HUES64 (cell line): Measurements from ENCODE around the gene AKAP3. TPM values are rescaled to one million over a fixed set of nuclear protein-coding genes. Genes with fewer than 3 reads are reported as not detected.
A peak's percentile ranks its signal among the peaks of the same experiment; 100 is the strongest.

Source experiments
- H3K27ac ChIP-seq: 2 replicates; pipeline ENCODE4 v1.7.0; 2013; ENCODE audit warnings: low read depth, low read length, inconsistent platforms
- H3K27me3 ChIP-seq: 2 replicates; pipeline ENCODE4 v1.6.1; 2013; ENCODE audit warnings: mild to moderate bottlenecking, low read length; ENCODE audit not compliant: insufficient read depth
- H3K36me3 ChIP-seq: 2 replicates; pipeline ENCODE4 v1.6.1; 2013; ENCODE audit warnings: mild to moderate bottlenecking, low read length; ENCODE audit not compliant: insufficient read depth
- H3K4me1 ChIP-seq: 2 replicates; pipeline ENCODE4 v1.6.1; 2013; ENCODE audit warnings: mild to moderate bottlenecking, low read length, moderate library complexity; ENCODE audit not compliant: insufficient read depth
- H3K4me3 ChIP-seq: 2 replicates; pipeline ENCODE4 v1.5.1; 2013; ENCODE audit warnings: mild to moderate bottlenecking, low read length, moderate library complexity
- H3K9ac ChIP-seq: 2 replicates; pipeline ENCODE4 v1.6.1; 2013; ENCODE audit warnings: mild to moderate bottlenecking, low read depth, low read length
- H3K9me3 ChIP-seq: 2 replicates; pipeline ENCODE4 v1.6.1; 2013; ENCODE audit warnings: low read depth, low read length; ENCODE audit not compliant: insufficient read depth
- WGBS: fragments of 150-250, 120-280 bp; methylation state at CpG from one replicate; pipeline ENCODE4 v1.1.7; 2013; ENCODE audit warnings: missing lambda C conversion rate; 5-methylcytosine and 5-hydroxymethylcytosine counted together
- polyA plus RNA-seq, 2 experiments: library from polyadenylated mRNA; stranded (reverse); fragments of 50-300 nt; gene quantifications; one replicate each; pipeline ENCODE4 v1.2.3, GENCODE V29; 2013

The AKAP3 gene
- polyA plus RNA-seq (2013, experiment 1 of 2): 1.2 TPM
- 1.2 TPM for polyA plus RNA-seq (2013, experiment 2 of 2)

GRCh38 chr12:4648501-4649357 lies at the start of gene AKAP3, which contains the start of gene NDUFA9:
Gene AKAP3 (minus strand): TSS chr12:4649051. CDS start chr12:4638196, 10,855 bp downstream.
Gene NDUFA9 (plus strand): TSS chr12:4649114. CDS start chr12:4649127, 13 bp downstream.
- no peaks in the 10 kb centered on the region for H3K27me3 ChIP-seq
- H3K4me3 ChIP-seq: peak within 1 kb of the TSS; percentile 86
- peak within 1 kb of the TSS; percentile 69 for H3K27ac ChIP-seq
- no peaks in the 10 kb centered on the region for H3K36me3 ChIP-seq
- H3K4me1 ChIP-seq: peaks cover 20% of the 10 kb centered on the region; the same call in 1 of the 2 replicates
- H3K9me3 ChIP-seq: no peaks in the 10 kb centered on the region
- peak within 1 kb of the TSS; percentile 89 for H3K9ac ChIP-seq
- 1% methylated on average over 39 of the region's 39 CpGs for WGBS

GRCh38 chr12:4690760-4691159 lies 41.9 kb upstream of the AKAP3 start:
- 95% methylated on average over 5 of the region's 5 CpGs for WGBS

GRCh38 chr12:4685317-4685716 lies 36.5 kb upstream of the AKAP3 start:
- Histone ChIP-seq H3K4me3 (no peak overlapping the region), H3K9ac (no peak overlapping the region), H3K4me1 (no peaks in the 10 kb centered on the region), H3K27ac (no peak overlapping the region), H3K27me3 (no peaks in the 10 kb centered on the region), H3K36me3 (peaks cover 80% of the 10 kb centered on the region), H3K9me3 (no peaks in the 10 kb centered on the region)
- 88% methylated on average over 8 of the region's 8 CpGs for WGBS

More at GRCh38 chr12:4690760-4691159, 41.9 kb upstream of the AKAP3 start:
- Histone ChIP-seq H3K9me3 (no peaks in the 10 kb centered on the region), H3K4me3 (no peak overlapping the region), H3K27ac (no peak overlapping the region), H3K36me3 (peaks cover 52% of the 10 kb centered on the region), H3K9ac (no peak overlapping the region), H3K27me3 (no peaks in the 10 kb centered on the region), H3K4me1 (no peaks in the 10 kb centered on the region)

GRCh38 chr12:4681732-4682131 lies 32.9 kb upstream of the AKAP3 start:
- H3K36me3 ChIP-seq: peaks cover 51% of the 10 kb centered on the region
- H3K27ac ChIP-seq: no peak overlapping the region
- no peaks in the 10 kb centered on the region for H3K9me3 ChIP-seq
- 99% methylated on average over 2 of the region's 3 CpGs for WGBS
- no peak overlapping the region for H3K4me3 ChIP-seq
- H3K4me1 ChIP-seq: no peaks in the 10 kb centered on the region
- no peaks in the 10 kb centered on the region for H3K27me3 ChIP-seq
- H3K9ac ChIP-seq: no peak overlapping the region

- Histone ChIP-seq H3K4me1 (no peaks in the 10 kb centered on the region), H3K27ac (no peak overlapping the region), H3K9me3 (no peaks in the 10 kb centered on the region), H3K9ac (no peak overlapping the region), H3K36me3 (peaks cover 31% of the 10 kb centered on the region), H3K27me3 (no peaks in the 10 kb centered on the region), H3K4me3 (no peak overlapping the region)
- WGBS: 93% methylated on average over 2 of the region's 2 CpGs
These were observed 30.9 kb upstream of the AKAP3 start for GRCh38 chr12:4679711-4680110.

GRCh38 chr12:4665236-4665635 lies 16.4 kb upstream of the AKAP3 start:
- peaks cover 96% of the 10 kb centered on the region for H3K36me3 ChIP-seq
- no peak overlapping the region for H3K27ac ChIP-seq
- no peaks in the 10 kb centered on the region for H3K4me1 ChIP-seq
- no peak overlapping the region for H3K9ac ChIP-seq
- no peak overlapping the region for H3K4me3 ChIP-seq
- 0 out of 2 replicates have a peak, but pooled peaks cover 3% of the 10 kb centered on the region for H3K9me3 ChIP-seq
- H3K27me3 ChIP-seq: no peaks in the 10 kb centered on the region
- WGBS: 100% methylated on average over 2 of the region's 3 CpGs

- Histone ChIP-seq H3K9ac (no peak overlapping the region), H3K36me3 (peaks cover 96% of the 10 kb centered on the region), H3K9me3 (0 out of 2 replicates have a peak, but pooled peaks cover 3% of the 10 kb centered on the region), H3K4me3 (no peak overlapping the region), H3K27ac (no peak overlapping the region), H3K4me1 (no peaks in the 10 kb centered on the region), H3K27me3 (no peaks in the 10 kb centered on the region)
- WGBS: 65% methylated on average over 3 of the region's 3 CpGs
These were observed 15.2 kb upstream of the AKAP3 start for GRCh38 chr12:4663971-4664505.

GRCh38 chr12:4653691-4654090 lies 4.8 kb upstream of the AKAP3 start:
- Histone ChIP-seq H3K4me3 (no peak overlapping the region), H3K27ac (no peak overlapping the region), H3K4me1 (peaks cover 15% of the 10 kb centered on the region; the same call in 1 of the 2 replicates), H3K27me3 (no peaks in the 10 kb centered on the region), H3K9ac (no peak overlapping the region), H3K9me3 (no peaks in the 10 kb centered on the region), H3K36me3 (peaks cover 46% of the 10 kb centered on the region)
- WGBS: 100% methylated on average over 2 of the region's 2 CpGs

GRCh38 chr12:4653257-4653656 lies 4.4 kb upstream of the AKAP3 start:
- no peak overlapping the region for H3K4me3 ChIP-seq
- H3K9ac ChIP-seq: no peak overlapping the region
- no peaks in the 10 kb centered on the region for H3K27me3 ChIP-seq
- no peak overlapping the region for H3K27ac ChIP-seq
- H3K36me3 ChIP-seq: peaks cover 41% of the 10 kb centered on the region
- peaks cover 15% of the 10 kb centered on the region; the same call in 1 of the 2 replicates for H3K4me1 ChIP-seq
- H3K9me3 ChIP-seq: no peaks in the 10 kb centered on the region

GRCh38 chr12:4649358-4649661 lies 459 bp upstream of the AKAP3 start:
- Histone ChIP-seq H3K27me3 (no peaks in the 10 kb centered on the region), H3K4me1 (peaks cover 20% of the 10 kb centered on the region; the same call in 1 of the 2 replicates), H3K4me3 (peak overlapping the region; percentile 86), H3K9me3 (no peaks in the 10 kb centered on the region), H3K36me3 (peaks cover 2% of the 10 kb centered on the region), H3K9ac (peak overlapping the region; percentile 89), H3K27ac (no peak overlapping the region; the same call in 1 of the 2 replicates)
- under 1% methylated on average over 6 of the region's 6 CpGs for WGBS

GRCh38 chr12:4648104-4648500 lies 749 bp downstream of the AKAP3 start:
- 68% methylated on average over 4 of the region's 4 CpGs for WGBS
- peak overlapping the region; percentile 69 for H3K27ac ChIP-seq
- peak overlapping the region; percentile 86 for H3K4me3 ChIP-seq

More at GRCh38 chr12:4648104-4648500, 749 bp downstream of the AKAP3 start:
- H3K4me1 ChIP-seq: peaks cover 20% of the 10 kb centered on the region; the same call in 1 of the 2 replicates
- H3K9me3 ChIP-seq: no peaks in the 10 kb centered on the region
- peak overlapping the region; percentile 89 for H3K9ac ChIP-seq
- H3K27me3 ChIP-seq: no peaks in the 10 kb centered on the region
- no peaks in the 10 kb centered on the region for H3K36me3 ChIP-seq
